GM12864 (cell line): ENCODE measurements around the gene PLPP3.
A peak's percentile ranks its signal among the peaks of the same experiment; 100 is the strongest.

Source experiments
- DNase-seq: peaks from one replicate; pipeline ENCODE4 v3.0.0-alpha.2; 2011; ENCODE audit warnings: low read depth
- H3K4me3 ChIP-seq: 2 replicates; pipeline ENCODE4 v1.5.1; 2011; ENCODE audit warnings: mild to moderate bottlenecking, low read depth, low read length, control low read depth
- TF ChIP-seq, protein P1 (sequence below): IDR thresholded peaks from 2 replicates; pipeline ENCODE4 v1.5.1; 2011; ENCODE audit warnings: low read depth, mild to moderate bottlenecking, moderate library complexity, low read length, control low read depth, inconsistent platforms; ENCODE audit errors: missing control alignments

The PLPP3 gene

GRCh38 chr1:56591909-56592308 lies 12.5 kb upstream of the PLPP3 start:
- TF ChIP-seq, protein P1, sequence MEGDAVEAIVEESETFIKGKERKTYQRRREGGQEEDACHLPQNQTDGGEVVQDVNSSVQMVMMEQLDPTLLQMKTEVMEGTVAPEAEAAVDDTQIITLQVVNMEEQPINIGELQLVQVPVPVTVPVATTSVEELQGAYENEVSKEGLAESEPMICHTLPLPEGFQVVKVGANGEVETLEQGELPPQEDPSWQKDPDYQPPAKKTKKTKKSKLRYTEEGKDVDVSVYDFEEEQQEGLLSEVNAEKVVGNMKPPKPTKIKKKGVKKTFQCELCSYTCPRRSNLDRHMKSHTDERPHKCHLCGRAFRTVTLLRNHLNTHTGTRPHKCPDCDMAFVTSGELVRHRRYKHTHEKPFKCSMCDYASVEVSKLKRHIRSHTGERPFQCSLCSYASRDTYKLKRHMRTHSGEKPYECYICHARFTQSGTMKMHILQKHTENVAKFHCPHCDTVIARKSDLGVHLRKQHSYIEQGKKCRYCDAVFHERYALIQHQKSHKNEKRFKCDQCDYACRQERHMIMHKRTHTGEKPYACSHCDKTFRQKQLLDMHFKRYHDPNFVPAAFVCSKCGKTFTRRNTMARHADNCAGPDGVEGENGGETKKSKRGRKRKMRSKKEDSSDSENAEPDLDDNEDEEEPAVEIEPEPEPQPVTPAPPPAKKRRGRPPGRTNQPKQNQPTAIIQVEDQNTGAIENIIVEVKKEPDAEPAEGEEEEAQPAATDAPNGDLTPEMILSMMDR: no peak
- no peak overlapping the region for H3K4me3 ChIP-seq
- no peak for DNase-seq

- H3K4me3 ChIP-seq: no peak overlapping the region
- TF ChIP-seq, protein P1: no peak
- DNase-seq: no peak
Measured at GRCh38 chr1:56590520-56591011, 11.2 kb upstream of the PLPP3 start.

DNA sequence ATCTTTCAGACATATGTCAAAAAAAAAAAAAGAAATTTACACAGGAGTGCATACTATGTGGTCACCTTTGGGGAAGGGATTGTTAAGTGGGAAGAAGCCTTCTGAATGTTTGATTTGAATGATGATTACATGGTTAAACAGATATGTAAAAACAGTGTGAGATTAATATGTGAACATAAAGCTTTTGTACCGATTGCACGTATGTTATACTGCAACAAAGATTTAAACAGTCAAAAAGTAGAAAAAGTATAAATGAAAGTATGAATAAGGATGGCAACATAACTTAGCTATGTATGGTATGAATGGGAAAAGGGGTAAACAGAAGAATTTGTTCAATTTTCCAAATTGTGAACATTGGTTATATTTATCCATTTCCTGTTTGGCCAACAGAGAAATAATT lies 10.0 kb upstream of the PLPP3 start:
- no peak overlapping the region for H3K4me3 ChIP-seq
- TF ChIP-seq, protein P1: no peak
- DNase-seq: no peak

GRCh38 chr1:56586502-56586901 lies 7.1 kb upstream of the PLPP3 start:
- no peak for DNase-seq
- TF ChIP-seq, protein P1: no peak
- no peak overlapping the region for H3K4me3 ChIP-seq

DNA sequence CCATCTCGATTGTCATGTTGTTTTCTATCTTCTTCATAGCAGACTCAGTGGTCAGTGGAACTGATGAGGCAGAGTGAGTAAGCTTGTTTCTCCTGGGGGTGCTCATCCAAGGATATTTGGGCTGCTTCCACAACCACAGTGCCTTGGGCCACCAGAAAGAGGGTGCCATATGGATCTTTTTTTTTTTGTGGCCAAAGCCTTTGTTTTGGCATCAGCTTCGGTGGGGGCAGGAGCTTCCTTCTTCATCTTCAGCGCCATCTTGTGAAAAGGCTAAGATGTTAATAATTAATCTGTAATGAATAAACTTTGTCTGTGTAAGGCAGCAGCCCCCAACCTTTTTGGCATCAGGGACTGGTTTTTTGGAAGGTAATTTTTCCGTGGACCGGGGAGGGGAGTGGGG lies 6.6 kb upstream of the PLPP3 start:
- TF ChIP-seq, protein P1: no peak
- no peak for DNase-seq
- H3K4me3 ChIP-seq: no peak overlapping the region

DNA sequence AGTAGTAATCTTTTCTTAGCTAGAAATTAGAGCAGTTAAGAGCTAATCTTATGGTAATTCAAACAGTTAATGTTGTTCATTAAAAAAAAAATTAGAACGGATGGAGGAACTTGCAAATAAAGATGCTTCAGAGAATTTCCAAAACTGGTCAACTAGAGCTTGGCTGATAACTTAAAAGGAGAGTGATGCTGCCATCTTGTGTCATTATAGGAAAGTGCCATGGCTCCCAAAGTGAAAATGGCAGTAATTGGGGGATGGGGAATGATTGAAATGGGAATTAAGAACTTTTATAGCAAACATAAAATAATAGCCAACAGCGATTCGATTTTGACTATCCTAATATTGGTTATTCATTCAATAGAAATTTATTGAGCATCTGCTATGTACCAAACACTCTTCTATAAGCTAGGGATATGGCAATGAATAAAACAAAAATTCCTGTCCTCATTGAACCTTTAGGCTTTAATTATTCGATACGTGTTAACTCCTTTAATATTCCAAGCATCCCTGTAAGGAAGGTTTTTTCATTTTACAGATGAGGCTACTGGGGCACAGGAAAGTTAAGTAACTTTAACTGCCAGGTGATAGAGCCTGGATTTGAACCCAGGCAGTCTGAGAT lies 5.7 kb upstream of the PLPP3 start:
- no peak overlapping the region for H3K4me3 ChIP-seq
- TF ChIP-seq, protein P1: peak; percentile 71
- DNase-seq: no peak

DNA sequence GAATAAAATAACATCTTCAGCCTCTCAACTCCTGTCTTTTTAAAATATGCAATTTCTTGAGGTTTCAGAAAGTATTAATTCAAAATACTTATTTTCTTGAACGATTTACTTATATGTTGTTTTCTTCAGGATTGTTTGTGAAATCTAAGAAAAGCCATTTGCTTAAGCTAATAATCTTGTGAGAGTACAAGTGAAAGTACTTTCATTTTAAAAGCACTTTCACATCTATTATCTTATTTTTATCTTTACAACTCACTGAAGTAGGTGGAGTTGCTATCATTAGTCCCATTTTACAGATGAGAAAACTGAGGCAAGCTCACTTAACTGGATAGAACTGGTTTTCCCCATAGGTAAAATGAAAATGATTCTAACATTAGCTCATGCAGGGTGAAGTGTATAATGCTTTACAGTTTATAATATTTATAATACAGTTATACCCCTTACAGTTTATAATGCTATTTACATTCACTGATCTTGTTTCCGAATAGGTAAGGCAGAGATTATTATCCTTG lies 4.7 kb upstream of the PLPP3 start:
- DNase-seq: no peak
- TF ChIP-seq, protein P1: no peak
- H3K4me3 ChIP-seq: no peak overlapping the region
